Right ventricle myocardium superior (tissue), 1 donor: ENCODE results near the gene ZNF516. TPM values are rescaled to one million over a fixed set of nuclear protein-coding genes. Genes with fewer than 3 reads are reported as not detected.

Experiments used
- ATAC-seq: fragments of 200-7000 bp; cut with Tn5 transposase; one replicate; pipeline ENCODE4 v1.9.1; 2020; ENCODE audit warnings: mild to moderate bottlenecking; ENCODE audit not compliant: poor library complexity
- DNase-seq: peaks from one replicate; pipeline ENCODE4 v3.0.0-alpha.2; 2020
- intact Hi-C: fragments of 100-400 bp; cut with DNase I; formaldehyde crosslinking; loops from one replicate; pipeline ENCODE4 v1.11.2; 2022
- total RNA-seq: library from RNA; stranded (reverse); fragmentation: NEBNext Ultra II Directional; extraction: Animal tissue kit (Norgen Biotek cat#: 25700); gene quantifications from one replicate; pipeline ENCODE4 v1.2.1, GENCODE V29; 2021
- donor health status: DM: no; HTN: yes; CAD: no; lungs with severe emphysema.

ZNF516 gene
- total RNA-seq, 1 donor from 2014 or later: 12.6 TPM

- peak; percentile 53 for DNase-seq
- intact Hi-C loops: loop anchor here (10.0 kb wide), 1 partner anchor 1694 kb away; no protein-coding TSS in a partner anchor
- peak; percentile 45 for ATAC-seq
Measured at GRCh38 chr18:76349067-76349715, 145.9 kb downstream of the ZNF516 start.

GRCh38 chr18:76348267-76349066, 146.6 kb downstream of the ZNF516 start:
- intact Hi-C loops: loop anchor here (10.0 kb wide), 1 partner anchor 1694 kb away; no protein-coding TSS in a partner anchor
- no peak for ATAC-seq
- no peak for DNase-seq

GRCh38 chr18:76347341-76347740, 147.7 kb downstream of the ZNF516 start:
- ATAC-seq: no peak
- DNase-seq: no peak
- intact Hi-C loops: loop anchor here (10.0 kb wide), 1 partner anchor 1693 kb away; no protein-coding TSS in a partner anchor

- no peak for ATAC-seq
- intact Hi-C loops: loop anchor here (10.0 kb wide), 1 partner anchor 1692 kb away; no protein-coding TSS in a partner anchor
- no peak for DNase-seq
Measured at GRCh38 chr18:76346490-76347130, 148.4 kb downstream of the ZNF516 start.

- intact Hi-C loops: loop anchor here (10.0 kb wide), 1 partner anchor 1691 kb away; no protein-coding TSS in a partner anchor
- ATAC-seq (no peak), DNase-seq (no peak)
Measured at GRCh38 chr18:76345901-76346300, 149.1 kb downstream of the ZNF516 start.

- ATAC-seq: no peak
- intact Hi-C loops: loop anchor here (10.0 kb wide), 1 partner anchor 1689 kb away; no protein-coding TSS in a partner anchor
- no peak for DNase-seq
Measured at GRCh38 chr18:76343938-76344569, 151.0 kb downstream of the ZNF516 start.

- intact Hi-C loops: loop anchor here (10.0 kb wide), 1 partner anchor 1686 kb away; no protein-coding TSS in a partner anchor
- DNase-seq: no peak
- ATAC-seq: no peak
Measured at GRCh38 chr18:76340410-76340809, 154.6 kb downstream of the ZNF516 start.

- intact Hi-C loops: no loop called here
- DNase-seq (no peak), ATAC-seq (no peak)
Measured at GRCh38 chr18:76339246-76339620, 155.8 kb downstream of the ZNF516 start.

GRCh38 chr18:76338619-76339245, 156.3 kb downstream of the ZNF516 start:
- ATAC-seq: no peak
- intact Hi-C loops: no loop called here
- no peak for DNase-seq

GRCh38 chr18:76338088-76338487, 157.0 kb downstream of the ZNF516 start:
- ATAC-seq: no peak
- intact Hi-C loops: no loop called here
- no peak for DNase-seq

- no peak for DNase-seq
- intact Hi-C loops: no loop called here
- ATAC-seq: no peak
Measured at GRCh38 chr18:76335859-76336640, 159.0 kb downstream of the ZNF516 start.

GRCh38 chr18:76328140-76328539, 166.9 kb downstream of the ZNF516 start:
- intact Hi-C loops: no loop called here
- ATAC-seq: no peak
- DNase-seq: no peak

GRCh38 chr18:76323891-76324290, 171.2 kb downstream of the ZNF516 start:
- ATAC-seq (no peak), DNase-seq (no peak)
- intact Hi-C loops: no loop called here

- intact Hi-C loops: no loop called here
- DNase-seq (no peak), ATAC-seq (no peak)
Measured at GRCh38 chr18:76322686-76323085, 172.4 kb downstream of the ZNF516 start.

GRCh38 chr18:76319366-76319765, 175.7 kb downstream of the ZNF516 start:
- DNase-seq (no peak), ATAC-seq (no peak)
- intact Hi-C loops: no loop called here

- no peak for DNase-seq
- intact Hi-C loops: no loop called here
- ATAC-seq: no peak
Measured at GRCh38 chr18:76318607-76319006, 176.4 kb downstream of the ZNF516 start.

- DNase-seq: no peak
- intact Hi-C loops: no loop called here
- ATAC-seq: no peak
Measured at GRCh38 chr18:76317136-76317535, 177.9 kb downstream of the ZNF516 start.

- DNase-seq: no peak
- intact Hi-C loops: no loop called here
- no peak for ATAC-seq
Measured at GRCh38 chr18:76315722-76316230, 179.3 kb downstream of the ZNF516 start.
